ENCODE results near the gene BRI3BP.

Gene BRI3BP

DNA sequence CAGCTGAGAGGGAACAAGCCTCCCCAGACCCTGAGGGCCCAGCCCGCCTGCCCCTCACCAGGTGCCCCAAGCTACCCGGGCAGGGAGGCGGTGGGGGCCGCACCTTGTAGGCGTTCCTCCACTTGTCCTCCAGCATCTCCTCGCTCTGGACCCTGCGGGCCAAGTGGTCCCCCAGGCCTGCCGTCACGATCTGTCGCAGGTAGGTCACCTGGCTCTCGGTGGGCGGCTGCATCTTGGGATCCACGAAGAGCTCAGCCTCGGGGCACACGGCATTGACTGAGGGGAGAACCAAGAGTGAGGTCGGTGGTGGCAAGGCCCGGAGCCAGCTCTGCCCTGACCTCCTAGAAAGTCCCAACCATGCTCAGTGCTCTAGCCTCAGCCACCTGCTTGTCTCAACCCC, 41.1 kb upstream of the BRI3BP start:
- no peak overlapping the region for H3K4me3 ChIP-seq (ENCODE audit: low read depth, low read length)
- DNase-seq (ENCODE audit: low read depth), result no peak
- TF ChIP-seq CTCF (IDR thresholded peaks at IDR 0.05; ENCODE audit: low read depth, low read length, missing control alignments), result no peak

- TF ChIP-seq CTCF (IDR thresholded peaks at IDR 0.05; ENCODE audit: low read depth, low read length, missing control alignments), result no peak
- no peak for DNase-seq (ENCODE audit: low read depth)
- no peak overlapping the region for H3K4me3 ChIP-seq (ENCODE audit: low read depth, low read length)
Measured at GRCh38 chr12:124952801-124953200, 40.6 kb upstream of the BRI3BP start.

DNA sequence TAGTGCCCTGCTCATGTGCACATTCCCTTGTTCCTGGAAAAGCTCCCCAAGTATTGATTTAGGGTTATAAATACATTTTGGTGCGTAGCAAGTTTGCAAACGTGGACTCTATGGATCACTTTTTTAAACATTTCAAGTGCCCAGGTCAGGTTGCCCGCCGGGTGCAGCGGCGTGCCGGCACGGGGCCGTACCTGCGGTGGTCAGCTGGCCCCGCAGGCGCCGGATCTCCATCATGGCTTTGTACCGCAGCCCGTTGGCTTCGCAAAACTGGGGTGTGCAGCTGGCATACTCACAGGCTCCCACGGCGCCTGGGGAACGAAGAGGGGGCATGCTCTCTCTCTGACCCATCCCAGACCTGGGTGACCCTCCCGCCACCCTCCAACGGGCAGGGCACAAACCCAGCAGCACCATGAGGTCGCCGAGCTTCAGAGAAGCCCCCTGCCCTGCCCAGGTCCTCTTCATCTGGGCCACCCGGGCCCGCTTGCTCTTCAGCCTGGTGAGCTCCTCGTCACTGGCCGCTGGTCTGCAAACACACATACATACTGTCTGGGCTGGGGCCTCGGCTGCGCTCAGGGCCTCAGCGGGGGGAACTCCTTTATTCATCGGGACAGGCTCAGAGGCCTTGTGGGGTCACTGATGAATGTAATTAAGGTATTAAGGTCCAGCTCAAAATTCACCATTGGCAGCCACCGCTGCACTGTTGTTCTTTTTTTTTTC, 39.6 kb upstream of the BRI3BP start:
- no peak for DNase-seq (ENCODE audit: low read depth)
- TF ChIP-seq CTCF (IDR thresholded peaks at IDR 0.05; ENCODE audit: low read depth, low read length, missing control alignments), result no peak
- H3K4me3 ChIP-seq (ENCODE audit: low read depth, low read length), result no peak overlapping the region

DNA sequence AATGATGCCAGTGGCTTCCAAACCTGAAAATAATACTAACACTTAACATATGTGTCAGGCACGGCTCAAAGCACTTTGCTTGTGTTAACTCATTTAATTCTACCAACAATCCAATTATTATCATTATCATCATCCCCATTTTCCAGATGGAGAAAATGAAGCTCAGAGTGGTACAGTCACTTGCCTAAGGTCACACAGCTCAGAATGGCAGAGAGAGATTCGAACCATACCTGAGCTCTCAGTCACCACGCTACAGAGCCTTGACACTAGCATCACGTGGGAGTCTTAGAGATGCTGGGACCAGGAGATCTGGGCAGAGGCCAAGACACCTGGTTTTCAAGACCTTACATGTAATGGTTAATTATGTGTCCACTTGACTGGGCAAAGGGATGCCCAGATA, 38.7 kb upstream of the BRI3BP start:
- TF ChIP-seq CTCF (IDR thresholded peaks at IDR 0.05; ENCODE audit: low read depth, low read length, missing control alignments), result no peak
- DNase-seq (ENCODE audit: low read depth), result no peak
- no peak overlapping the region for H3K4me3 ChIP-seq (ENCODE audit: low read depth, low read length)

DNA sequence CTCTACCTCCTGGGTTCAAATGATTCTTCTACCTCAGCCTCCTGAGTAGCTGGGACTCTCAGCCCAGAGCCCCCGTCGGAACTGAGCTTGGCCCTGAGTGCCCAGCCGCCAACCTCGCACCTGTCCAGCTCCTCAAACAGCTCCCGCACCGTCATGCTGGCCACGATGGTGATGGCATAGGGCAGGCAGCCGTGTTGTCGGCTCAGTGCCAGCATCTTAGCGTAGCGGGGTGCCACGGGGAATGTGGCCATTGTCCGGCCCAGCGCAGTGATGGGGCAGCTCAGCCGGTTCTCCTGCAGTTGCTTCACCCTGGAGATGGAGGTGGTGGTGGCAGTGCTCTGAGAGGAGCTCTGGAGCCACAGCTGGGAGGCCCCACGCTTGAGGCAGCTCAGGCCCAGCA, 36.9 kb upstream of the BRI3BP start:
- TF ChIP-seq CTCF (IDR thresholded peaks at IDR 0.05; ENCODE audit: low read depth, low read length, missing control alignments), result no peak
- no peak overlapping the region for H3K4me3 ChIP-seq (ENCODE audit: low read depth, low read length)
- no peak for DNase-seq (ENCODE audit: low read depth)

GRCh38 chr12:124961055-124961454, 32.4 kb upstream of the BRI3BP start:
- no peak for TF ChIP-seq CTCF (IDR thresholded peaks at IDR 0.05; ENCODE audit: low read depth, low read length, missing control alignments)
- no peak for DNase-seq (ENCODE audit: low read depth)
- no peak overlapping the region for H3K4me3 ChIP-seq (ENCODE audit: low read depth, low read length)

DNA sequence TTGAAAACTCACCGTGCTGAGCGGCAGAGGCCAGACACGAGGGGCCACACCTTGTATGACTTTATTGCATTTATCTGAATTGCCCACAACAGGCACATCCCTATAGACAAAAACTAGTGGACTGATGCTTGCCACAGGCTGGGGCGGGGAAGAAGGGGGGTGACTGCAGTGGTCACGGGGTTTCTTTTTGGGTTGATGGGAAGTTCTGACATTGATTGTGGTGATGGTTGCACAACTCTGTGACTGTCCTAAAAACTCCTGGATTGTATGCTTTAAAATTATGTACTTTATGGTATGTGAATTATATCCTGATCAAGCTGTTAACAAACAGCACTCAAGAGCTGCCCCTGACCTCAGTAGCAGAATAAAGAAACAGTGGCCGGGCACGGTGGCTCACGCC, 30.2 kb upstream of the BRI3BP start:
- no peak for DNase-seq (ENCODE audit: low read depth)
- no peak for TF ChIP-seq CTCF (IDR thresholded peaks at IDR 0.05; ENCODE audit: low read depth, low read length, missing control alignments)
- no peak overlapping the region for H3K4me3 ChIP-seq (ENCODE audit: low read depth, low read length)

All from GM12864 (cell line).